Measurements from ENCODE around the gene LRRC32.

The LRRC32 gene

DNA sequence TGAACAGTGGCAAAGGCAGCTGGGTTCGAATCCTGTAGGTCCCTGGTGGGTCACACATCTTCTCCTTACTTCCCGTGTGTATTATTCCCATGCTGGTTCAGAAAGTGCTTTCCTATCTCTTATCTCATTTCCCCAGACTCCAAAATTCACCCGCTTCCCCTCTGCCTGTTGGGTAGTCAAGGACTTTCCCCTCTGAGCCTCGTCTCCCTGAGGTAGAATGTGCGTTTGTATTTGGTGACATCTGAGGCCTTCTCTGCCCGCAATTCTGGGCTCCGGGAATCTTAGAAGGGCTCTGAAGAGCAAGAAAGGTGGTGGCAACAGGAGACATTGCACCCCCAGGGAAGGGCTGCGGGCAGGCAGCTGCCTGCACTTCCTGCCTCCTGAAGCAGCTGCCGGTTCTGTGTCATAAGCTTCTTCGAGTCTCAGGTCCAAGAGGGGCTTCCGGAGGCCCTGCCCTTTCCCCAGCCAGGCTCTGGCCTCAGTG, 5.9 kb downstream of the LRRC32 start:
- in situ Hi-C loops (cut with HindIII; ENCODE audit: low sequenced_read_pairs): no loop called here

DNA sequence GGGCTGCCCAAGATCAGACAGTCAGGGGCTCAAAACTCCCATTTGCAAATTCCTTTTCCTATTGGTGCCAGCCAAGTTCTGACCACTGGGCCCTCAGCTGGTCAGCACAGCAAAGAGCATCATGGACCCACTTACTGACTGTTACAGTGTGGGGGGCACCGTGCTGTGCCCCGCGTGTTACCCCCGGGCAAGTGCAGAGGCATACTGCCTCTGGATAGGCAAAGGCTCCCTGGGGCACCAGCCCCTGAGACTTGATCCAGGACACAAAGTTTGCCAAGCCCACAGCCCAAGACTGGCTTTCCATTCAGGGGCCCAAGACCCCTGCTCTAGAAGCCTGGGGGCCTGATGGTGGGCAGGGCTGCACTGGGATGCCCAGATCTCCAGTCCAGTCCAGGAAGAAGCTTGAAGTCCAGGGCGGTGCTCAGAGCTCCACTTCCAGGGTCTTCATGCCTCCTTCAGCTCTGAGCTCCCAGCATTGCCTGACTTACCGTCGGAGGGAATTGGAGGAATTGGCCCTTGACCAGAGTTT, 6.6 kb downstream of the LRRC32 start:
- in situ Hi-C loops (cut with HindIII; ENCODE audit: low sequenced_read_pairs): no loop called here

- in situ Hi-C loops (cut with HindIII; ENCODE audit: low sequenced_read_pairs): no loop called here
Observed at GRCh38 chr11:76663486-76663810, 7.1 kb downstream of the LRRC32 start.

DNA sequence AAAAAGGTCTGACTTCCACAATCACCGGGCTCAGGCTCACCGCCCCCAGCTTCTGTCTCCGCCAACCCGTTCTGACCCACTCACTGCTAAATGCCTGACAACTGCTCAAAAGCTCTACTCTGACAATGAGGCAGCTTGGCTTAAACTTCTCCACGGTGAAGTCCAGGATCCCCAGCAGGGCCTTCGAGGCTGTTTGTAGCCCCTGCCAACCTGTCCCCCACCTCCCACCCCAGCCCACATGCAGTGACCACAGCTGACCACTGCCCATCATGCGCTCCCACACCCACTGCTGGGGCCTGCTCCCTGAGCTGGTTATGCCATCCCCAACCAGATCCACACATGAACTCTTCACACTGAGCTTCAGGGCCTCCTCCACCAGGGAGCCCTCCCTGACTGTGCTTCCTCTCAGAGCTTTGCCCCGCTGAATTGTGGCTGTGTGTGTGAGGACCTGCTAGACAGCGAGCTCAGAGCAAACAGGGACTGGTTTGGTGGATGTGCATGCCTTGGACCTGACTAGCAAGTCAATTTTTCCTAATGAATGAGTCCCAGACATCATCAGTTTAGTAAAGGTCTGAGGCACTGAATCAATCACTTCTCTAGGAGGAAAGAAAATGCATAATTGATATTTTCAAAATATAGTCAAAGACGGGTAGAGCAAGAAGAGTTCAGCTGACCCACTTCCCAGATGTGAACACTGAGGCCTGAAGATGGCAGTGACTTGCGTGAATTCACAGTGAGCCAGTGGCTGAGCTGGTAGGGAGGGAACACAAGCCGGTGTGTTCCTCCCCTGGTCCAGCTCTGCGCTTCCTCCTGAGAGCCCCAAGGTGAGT, 7.7 kb downstream of the LRRC32 start:
- in situ Hi-C loops (cut with HindIII; ENCODE audit: low sequenced_read_pairs): no loop called here

GRCh38 chr11:76661834-76662434, 8.6 kb downstream of the LRRC32 start:
- in situ Hi-C loops (cut with HindIII; ENCODE audit: low sequenced_read_pairs): no loop called here

DNA sequence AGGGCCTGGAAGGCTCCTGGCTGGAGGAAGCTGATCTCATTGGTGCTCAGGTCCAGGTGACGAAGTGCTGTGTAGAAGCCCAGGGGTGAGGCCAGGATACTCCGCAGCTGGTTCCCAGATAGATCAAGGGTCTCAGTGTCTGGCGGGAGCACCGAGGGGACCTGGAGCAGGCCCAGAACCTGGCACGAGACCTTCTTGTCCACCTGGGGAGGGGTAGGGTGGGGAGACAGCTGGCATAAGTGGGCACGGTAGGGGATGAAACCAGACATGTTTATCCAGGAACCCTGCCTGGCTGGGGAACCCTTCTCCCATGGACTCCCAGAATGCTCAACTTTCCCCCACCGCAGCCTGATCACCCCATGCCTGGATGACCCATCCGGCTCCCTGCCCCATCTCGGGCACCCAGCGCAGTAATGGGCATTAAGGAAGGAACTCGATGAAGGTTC, 9.2 kb downstream of the LRRC32 start:
- in situ Hi-C loops (cut with HindIII; ENCODE audit: low sequenced_read_pairs): no loop called here

GRCh38 chr11:76660533-76661305, 9.8 kb downstream of the LRRC32 start:
- in situ Hi-C loops (cut with HindIII; ENCODE audit: low sequenced_read_pairs): no loop called here

GRCh38 chr11:76659672-76660532, 10.6 kb downstream of the LRRC32 start:
- in situ Hi-C loops (cut with HindIII; ENCODE audit: low sequenced_read_pairs): no loop called here

DNA sequence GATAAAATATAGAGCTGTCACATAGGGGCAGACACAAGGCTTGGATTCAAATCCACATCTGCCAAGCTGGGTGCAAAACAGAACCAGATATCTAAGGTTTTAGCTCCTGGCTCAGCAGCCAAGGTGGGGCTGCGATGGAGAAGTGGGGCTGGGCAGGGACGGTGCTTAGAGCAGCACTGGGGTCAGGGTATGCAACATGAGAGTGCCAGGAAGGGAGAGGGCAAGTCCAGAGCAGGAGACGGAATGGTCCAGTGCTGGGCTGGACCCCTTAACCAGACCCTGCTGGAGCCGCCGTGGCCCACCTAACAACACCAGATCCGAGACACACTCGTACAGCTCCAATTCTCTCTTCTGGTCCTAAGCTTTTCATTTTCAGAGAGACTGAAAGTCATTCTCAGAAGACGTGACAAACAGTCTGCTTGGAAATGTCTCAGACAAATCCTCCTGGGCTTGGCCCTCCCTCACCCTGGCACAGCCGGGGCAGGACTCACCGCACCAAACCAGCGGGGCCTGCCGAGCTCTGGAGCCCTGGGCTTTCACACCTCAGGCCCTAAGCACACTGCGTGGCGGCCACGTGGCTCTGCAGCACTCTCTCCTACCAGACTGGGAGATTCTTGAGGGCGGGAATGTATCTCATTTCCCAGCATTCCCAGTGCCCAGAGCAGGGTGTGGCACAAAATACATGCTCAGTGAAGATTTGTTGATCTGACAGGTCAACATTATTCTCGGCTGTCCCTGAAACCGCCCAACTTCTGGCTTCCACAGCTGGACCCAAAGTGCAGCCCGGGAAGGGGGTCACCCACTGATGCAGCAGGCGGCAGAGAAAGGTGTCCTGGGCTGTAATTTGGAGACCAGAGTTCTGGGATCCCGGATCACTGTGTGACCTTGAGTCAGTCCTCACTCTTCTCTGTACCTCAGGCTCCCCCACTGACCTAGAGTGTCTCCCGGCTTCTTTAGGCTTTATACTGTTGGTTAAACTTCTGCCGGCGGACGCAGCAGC, 11.6 kb downstream of the LRRC32 start:
- in situ Hi-C loops (cut with HindIII; ENCODE audit: low sequenced_read_pairs): no loop called here

DNA sequence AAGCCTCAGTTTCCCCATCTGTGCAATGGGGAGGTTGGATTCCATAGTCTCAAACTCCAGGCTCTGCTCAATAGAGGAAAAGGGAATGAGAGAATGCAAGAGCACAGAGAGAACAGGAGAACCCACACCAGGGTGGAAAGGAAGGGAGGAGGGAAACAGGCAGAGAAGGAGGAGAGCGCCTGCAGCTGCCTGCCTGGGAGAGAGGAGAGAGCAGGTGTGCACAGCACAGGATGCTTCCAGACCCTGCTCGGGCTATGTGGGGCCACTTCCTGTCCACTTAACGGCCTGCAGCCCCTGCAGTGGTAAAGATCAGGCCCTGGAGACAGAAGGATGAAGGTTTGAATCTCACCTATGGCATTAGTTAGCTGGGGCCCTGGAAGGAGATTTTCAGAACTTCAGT, 12.3 kb downstream of the LRRC32 start:
- in situ Hi-C loops (cut with HindIII; ENCODE audit: low sequenced_read_pairs): no loop called here

DNA sequence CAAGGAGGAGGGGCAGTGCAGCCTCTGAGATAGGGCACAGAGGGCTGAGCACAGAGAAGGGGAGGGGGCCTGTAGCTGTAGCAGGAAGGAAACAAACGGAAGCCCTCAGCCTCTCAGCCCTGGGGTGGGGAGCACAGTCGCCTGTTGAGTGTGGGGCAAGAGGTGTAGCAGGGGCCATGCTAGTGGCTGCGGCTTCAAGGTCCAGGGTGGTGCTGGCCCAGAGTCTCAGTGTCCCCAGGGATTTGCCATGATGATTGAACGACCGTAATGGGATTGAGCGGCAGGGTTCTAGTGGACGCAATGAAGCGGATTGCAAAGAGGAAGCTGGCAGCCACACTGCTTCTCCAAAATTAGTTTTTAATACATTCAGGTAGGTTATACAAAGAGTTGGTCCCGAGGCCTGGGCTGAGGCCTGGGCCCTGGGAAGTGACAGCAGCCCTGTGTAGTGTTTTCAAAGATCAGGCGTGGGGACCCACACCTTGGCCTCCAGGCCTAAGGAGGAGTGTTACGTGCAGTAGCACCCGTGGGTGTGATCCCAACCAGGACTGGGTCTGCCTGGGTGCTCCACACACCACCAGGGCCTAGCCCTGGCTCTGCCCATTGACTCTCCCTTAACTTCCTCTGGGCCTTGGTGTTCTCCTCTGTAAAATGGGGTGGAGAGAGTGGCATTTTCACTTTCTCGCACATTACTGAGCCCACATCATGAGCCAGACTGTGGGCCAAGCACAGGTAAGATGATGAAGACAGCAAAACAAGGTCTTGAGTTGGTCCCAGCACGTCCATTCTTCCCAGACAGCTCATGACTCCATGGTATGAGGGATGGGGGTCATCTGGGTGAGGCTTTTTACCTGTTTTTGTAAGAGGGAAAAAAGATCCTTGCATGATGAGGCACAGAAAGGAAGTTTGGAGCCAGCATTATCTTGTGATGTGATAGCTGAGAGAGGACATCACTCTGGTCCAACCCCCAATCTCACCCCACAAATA, 13.1 kb downstream of the LRRC32 start:
- in situ Hi-C loops (cut with HindIII; ENCODE audit: low sequenced_read_pairs): no loop called here

- in situ Hi-C loops (cut with HindIII; ENCODE audit: low sequenced_read_pairs): no loop called here
Observed at GRCh38 chr11:76656571-76657081, 13.9 kb downstream of the LRRC32 start.

GRCh38 chr11:76656050-76656531, 14.5 kb downstream of the LRRC32 start:
- in situ Hi-C loops (cut with HindIII; ENCODE audit: low sequenced_read_pairs): no loop called here

GRCh38 chr11:76655501-76656049, 15.0 kb downstream of the LRRC32 start:
- in situ Hi-C loops (cut with HindIII; ENCODE audit: low sequenced_read_pairs): no loop called here

GRCh38 chr11:76654980-76655379, 15.6 kb downstream of the LRRC32 start:
- in situ Hi-C loops (cut with HindIII; ENCODE audit: low sequenced_read_pairs): no loop called here

GRCh38 chr11:76654298-76654851, 16.2 kb downstream of the LRRC32 start:
- in situ Hi-C loops (cut with HindIII; ENCODE audit: low sequenced_read_pairs): no loop called here

DNA sequence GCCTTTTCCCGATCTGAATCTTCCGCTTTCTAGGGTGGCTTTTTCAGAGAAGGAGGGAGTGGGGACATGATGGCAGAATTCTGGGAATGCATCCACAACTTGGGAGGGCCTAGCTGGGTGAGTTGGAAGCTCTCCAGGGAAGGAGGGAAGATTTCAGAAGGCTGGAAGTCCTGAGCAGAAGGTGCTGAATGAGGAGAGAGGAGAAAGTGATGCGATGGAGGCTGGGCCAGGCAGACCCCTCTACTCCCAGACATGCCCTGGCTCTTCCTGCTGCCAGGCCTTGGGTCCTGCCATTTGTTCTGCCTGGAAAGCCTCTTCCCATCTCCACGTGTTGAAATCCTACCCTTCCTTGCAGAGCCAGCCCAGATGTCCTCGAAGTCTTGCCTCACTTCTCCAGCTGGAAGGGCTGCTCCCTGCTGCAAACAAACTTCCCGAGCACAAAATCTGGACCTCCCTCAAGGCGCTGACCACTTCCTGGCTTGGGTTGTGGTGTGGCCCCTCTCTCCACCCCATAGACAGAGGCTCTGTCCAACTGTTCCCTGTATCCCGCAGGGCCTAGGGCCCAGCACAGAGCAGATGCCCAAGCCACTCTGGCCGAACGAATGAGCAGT, 16.8 kb downstream of the LRRC32 start:
- in situ Hi-C loops (cut with HindIII; ENCODE audit: low sequenced_read_pairs): no loop called here

All from DLD1 (cell line).